Left renal pelvis (tissue), 4 donors: ENCODE results near the gene UBL4A. TPM values are rescaled to one million over a fixed set of nuclear protein-coding genes. Genes with fewer than 3 reads are reported as not detected.

Experiments used
- DNase-seq, 4 donors: peaks; one replicate each; pipeline ENCODE4 v3.0.0-alpha.2; 2013; ENCODE audit warnings: low read depth in 4 of 4, low spot score in 3 of 4
- polyA plus RNA-seq, 4 donors: library from polyadenylated mRNA; unstranded; fragments of 120-200 nt; gene quantifications; one replicate each; pipeline ENCODE4 v1.2.1, GENCODE V29; 2013; ENCODE audit not compliant: insufficient read length in 4 of 4

Gene UBL4A
- polyA plus RNA-seq, 4 donors = 19.9 to 29.3 (median 27.1) TPM

DNA sequence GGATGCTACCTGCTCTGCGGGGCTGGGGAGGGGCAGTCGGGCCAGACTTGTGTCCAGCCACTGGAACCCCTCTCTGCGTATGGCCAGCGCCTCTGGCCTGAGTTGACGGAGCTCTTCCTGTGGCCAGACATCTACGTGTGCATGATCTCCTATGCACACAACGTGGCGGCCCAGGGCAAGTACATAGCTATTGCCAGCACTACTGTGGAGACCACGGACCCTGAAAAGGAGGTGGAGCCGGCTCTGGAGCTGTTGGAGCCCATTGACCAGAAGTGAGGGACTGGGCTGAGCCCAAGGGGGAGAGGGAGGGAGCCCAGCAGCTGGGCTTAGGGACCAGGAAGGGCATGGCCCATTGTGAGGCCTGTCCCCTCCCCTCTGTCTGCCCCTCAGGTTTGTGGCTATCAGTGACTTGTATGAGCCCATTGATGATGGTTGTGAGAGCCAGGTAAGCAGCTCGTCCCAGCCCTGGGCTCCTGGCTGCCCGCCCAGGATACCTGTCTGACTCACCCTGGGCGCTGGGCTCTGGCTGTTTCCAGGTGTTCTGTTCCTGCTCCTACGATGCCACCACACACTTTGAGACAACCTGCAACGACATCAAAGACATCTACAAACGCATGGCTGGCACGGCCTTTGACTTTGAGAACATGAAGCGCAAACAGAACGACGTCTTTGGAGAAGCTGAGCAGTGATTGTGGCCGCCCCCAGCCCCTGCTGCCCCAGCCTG is 44.3 kb downstream of the UBL4A start:
- no peak for DNase-seq

DNA sequence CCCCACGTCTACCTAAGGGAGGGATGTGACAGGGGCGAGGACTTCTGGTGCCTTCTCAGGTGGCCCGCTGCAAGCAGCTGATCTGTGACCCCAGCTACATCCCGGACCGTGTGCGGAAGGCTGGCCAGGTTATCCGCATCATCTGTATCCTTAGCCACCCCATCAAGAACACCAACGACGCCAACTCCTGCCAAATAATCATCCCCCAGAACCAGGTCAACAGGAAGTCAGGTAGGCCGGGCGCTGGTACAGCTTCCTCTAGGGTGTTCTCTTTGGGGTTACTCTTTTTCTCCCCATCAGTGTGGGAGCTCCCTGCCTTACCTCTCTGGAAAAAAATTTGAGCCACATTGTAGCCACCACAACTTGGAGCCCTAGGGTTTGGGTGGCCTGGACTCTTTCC is 44.9 kb downstream of the UBL4A start:
- DNase-seq = no peak

- no peak for DNase-seq
These were observed 45.6 kb downstream of the UBL4A start for GRCh38 chrX:154440623-154441357.

DNA sequence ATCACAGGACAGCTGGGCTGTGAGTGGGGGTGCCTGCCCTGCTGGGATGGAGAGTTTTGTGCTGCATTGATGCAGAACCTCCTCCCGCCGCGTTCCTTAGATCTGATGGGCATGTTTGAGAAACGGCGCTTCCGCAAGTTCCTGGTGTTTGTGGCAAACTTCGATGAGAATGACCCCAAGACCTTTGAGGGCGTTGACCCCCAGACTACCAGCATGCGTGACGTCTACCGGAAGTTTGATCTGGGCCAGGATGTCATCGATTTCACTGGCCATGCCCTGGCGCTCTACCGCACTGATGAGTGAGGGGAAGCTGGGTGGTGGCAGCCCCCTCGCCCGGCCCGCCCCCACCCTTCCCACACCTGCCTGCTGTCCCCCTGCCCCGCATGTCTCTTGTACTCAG is 46.6 kb downstream of the UBL4A start:
- DNase-seq = no peak

GRCh38 chrX:154437971-154438893 is 48.2 kb downstream of the UBL4A start:
- no peak for DNase-seq

GRCh38 chrX:154436983-154437752 is 49.2 kb downstream of the UBL4A start, which contains the start of gene GDI1:
Gene GDI1, plus strand, starts transcription at chrX:154437154. Its CDS starts 101 bp downstream, at chrX:154437255.
- DNase-seq = no peak

DNA sequence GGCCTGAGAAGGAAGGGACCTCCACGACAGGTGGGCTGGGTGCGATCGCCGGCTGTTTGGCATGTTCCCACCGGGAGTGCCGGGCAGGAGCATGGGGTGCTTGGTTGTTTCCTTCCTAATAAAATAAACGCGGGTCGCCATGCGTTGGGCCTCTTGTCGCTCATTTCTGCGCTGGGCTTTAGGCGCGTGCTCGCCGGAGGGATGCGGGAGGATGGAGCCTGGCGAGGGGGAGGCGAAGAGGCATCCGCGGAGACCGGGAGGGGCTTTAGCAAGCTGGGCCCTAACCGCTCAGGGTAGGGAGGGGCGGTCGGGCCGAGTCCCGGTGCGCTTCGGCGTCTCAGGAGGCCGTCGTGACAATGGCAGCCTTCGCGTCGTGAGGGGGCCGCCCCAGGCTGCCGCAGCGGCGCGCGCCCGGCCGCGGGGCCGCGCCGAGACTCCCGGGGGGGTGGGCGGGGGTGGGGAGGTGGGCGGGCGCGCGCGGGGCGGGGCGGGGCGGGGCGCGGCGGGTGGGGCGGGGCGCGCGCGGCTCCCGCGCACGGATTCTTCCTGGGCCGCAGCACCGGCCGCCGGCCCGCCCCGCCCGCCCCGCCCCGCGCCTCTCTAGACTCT is 49.9 kb downstream of the UBL4A start:
- DNase-seq = no peak

GRCh38 chrX:154435171-154435733 is 51.2 kb downstream of the UBL4A start:
- DNase-seq = no peak

DNA sequence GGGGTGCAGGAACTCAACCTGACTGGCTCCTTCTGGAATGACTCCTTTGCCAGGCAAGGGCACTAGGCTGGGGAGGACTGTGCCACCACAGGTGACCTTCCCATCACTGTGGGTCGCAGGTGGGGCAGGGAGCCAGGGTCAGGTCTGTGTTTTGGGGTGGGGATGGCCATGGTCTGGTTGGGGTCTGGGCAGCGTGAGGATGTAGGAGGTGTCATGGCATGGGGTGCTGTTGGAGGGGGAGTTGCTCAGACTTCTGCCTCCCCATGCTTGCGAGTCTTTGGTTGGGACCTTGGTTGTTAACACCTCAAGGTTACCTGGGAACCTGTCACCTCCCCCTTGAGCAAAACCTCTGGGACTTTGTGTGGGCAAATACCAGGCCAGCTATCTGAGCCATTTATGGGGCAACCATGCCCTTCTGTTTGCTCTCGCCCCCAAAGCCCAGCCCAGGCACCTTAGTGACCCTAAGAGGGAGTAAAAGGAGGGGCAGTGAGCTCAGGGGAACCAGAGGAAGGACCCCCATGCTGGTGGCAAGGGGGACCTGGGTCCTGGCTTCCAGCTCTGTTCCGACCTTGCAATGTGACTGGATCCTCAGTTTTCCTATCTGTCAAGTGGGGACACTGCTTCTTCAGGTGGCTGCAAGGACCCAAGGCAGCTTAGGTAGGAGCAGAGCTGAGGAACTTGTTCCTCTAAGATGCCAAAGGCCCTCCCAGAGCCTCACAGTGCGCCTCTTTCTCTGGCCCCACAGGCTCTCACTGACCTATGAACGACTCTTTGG is 51.8 kb downstream of the UBL4A start:
- DNase-seq = no peak

Other genes with a start within 250 kb of the UBL4A start
- not detected for gene OPN1MW3, start 229.0 kb downstream of the UBL4A start, polyA plus RNA-seq
- gene TEX28, start 191.5 kb downstream of the UBL4A start, polyA plus RNA-seq = not detected
- gene TKTL1, start 190.8 kb downstream of the UBL4A start, polyA plus RNA-seq = under 1 TPM; 0.22 to 0.33 (median 0.25) TPM
- gene FLNA, start 112.0 kb downstream of the UBL4A start, polyA plus RNA-seq = 100 to 1,000 TPM; 390 to 584 (median 487) TPM
- 10 to 100 TPM; 59.5 to 75.9 (median 68.4) TPM for gene EMD, start 107.3 kb downstream of the UBL4A start, polyA plus RNA-seq
- 1,000 to 10,000 TPM; 2,891 to 3,494 (median 3,187) TPM for gene RPL10, start 88.2 kb downstream of the UBL4A start, polyA plus RNA-seq
- 10 to 100 TPM; 10.1 to 16.5 (median 12.0) TPM for gene DNASE1L1, start 77.4 kb downstream of the UBL4A start, polyA plus RNA-seq
- gene TAFAZZIN, start 75.1 kb downstream of the UBL4A start, polyA plus RNA-seq = 10 to 100 TPM; 23.9 to 50.8 (median 33.3) TPM
- 100 to 1,000 TPM in 3 of 4 donors, 10 to 100 TPM in 1; 90.0 to 165 (median 151) TPM for gene ATP6AP1, start 57.9 kb downstream of the UBL4A start, polyA plus RNA-seq
- 100 to 1,000 TPM; 120 to 154 (median 127) TPM for gene GDI1, start 49.5 kb downstream of the UBL4A start, polyA plus RNA-seq
- 10 to 100 TPM; 44.1 to 52.3 (median 46.7) TPM for gene FAM50A, start 42.5 kb downstream of the UBL4A start, polyA plus RNA-seq
- 10 to 100 TPM; 45.2 to 69.6 (median 53.6) TPM for gene PLXNA3, start 28.3 kb downstream of the UBL4A start, polyA plus RNA-seq
- gene LAGE3, start 7.3 kb downstream of the UBL4A start, polyA plus RNA-seq = 10 to 100 TPM; 11.2 to 14.8 (median 12.2) TPM
- gene SLC10A3, start 4.0 kb upstream of the UBL4A start, polyA plus RNA-seq = 10 to 100 TPM; 17.2 to 21.7 (median 21.0) TPM
- gene FAM3A, start 29.6 kb upstream of the UBL4A start, polyA plus RNA-seq = 10 to 100 TPM; 25.6 to 43.5 (median 30.7) TPM
- 10 to 100 TPM; 38.0 to 47.5 (median 40.5) TPM for gene G6PD, start 60.2 kb upstream of the UBL4A start, polyA plus RNA-seq
- 10 to 100 TPM; 12.3 to 19.1 (median 14.4) TPM for gene IKBKG, start 61.0 kb upstream of the UBL4A start, polyA plus RNA-seq
- gene CTAG1A, start 98.5 kb upstream of the UBL4A start, polyA plus RNA-seq = not detected
- not detected for gene CTAG1B, start 132.7 kb upstream of the UBL4A start, polyA plus RNA-seq
- not detected for gene CTAG2, start 167.0 kb upstream of the UBL4A start, polyA plus RNA-seq